Esophagus (tissue), 2 donors: ENCODE measurements around the gene MIA. TPM values are rescaled to one million over a fixed set of nuclear protein-coding genes. Genes with fewer than 3 reads are reported as not detected.
"Not testable (repeated sequence)": the region's sequence is repeated elsewhere in the genome, so short reads cannot be mapped to it uniquely, and the experiment has no call there.

Source experiments
- H3K27ac ChIP-seq, 2 donors: one replicate each; pipeline ENCODE4 v1.5.1; 2013; ENCODE audit warnings: low read depth in 2 of 2, mild to moderate bottlenecking in 2 of 2, inconsistent platforms in 1 of 2, low read length in 1 of 2, moderate library complexity in 1 of 2
- H3K27me3 ChIP-seq, 2 donors: one replicate each; pipeline ENCODE4 v1.6.1; 2013; ENCODE audit warnings: low read length in 2 of 2, control low read depth in 1 of 2, mild to moderate bottlenecking in 1 of 2; ENCODE audit not compliant: insufficient read depth in 2 of 2, control insufficient read depth in 1 of 2
- H3K36me3 ChIP-seq, 2 donors: one replicate each; pipeline ENCODE4 v1.6.1; 2013; ENCODE audit warnings: low read length in 1 of 2; ENCODE audit not compliant: control insufficient read depth in 2 of 2, insufficient read depth in 2 of 2
- H3K4me1 ChIP-seq, 2 donors: one replicate each; pipeline ENCODE4 v1.6.1; 2013; ENCODE audit warnings: low read length in 1 of 2; ENCODE audit not compliant: control insufficient read depth in 2 of 2, insufficient read depth in 2 of 2
- H3K4me3 ChIP-seq, 2 donors: one replicate each; pipeline ENCODE4 v1.5.1; 2013; ENCODE audit warnings: low read length in 2 of 2, mild to moderate bottlenecking in 2 of 2, low read depth in 1 of 2, moderate library complexity in 1 of 2
- H3K9me3 ChIP-seq, 2 donors: one replicate each; pipeline ENCODE4 v1.6.1; 2013; ENCODE audit warnings: mild to moderate bottlenecking in 2 of 2, low read depth in 1 of 2, low read length in 1 of 2, moderate library complexity in 1 of 2; ENCODE audit not compliant: control insufficient read depth in 2 of 2, insufficient read depth in 1 of 2
- WGBS, 2 donors: extraction: QIAGEN DNeasy Blood & Tissue Kit; methylation state at CpG; one replicate each; pipeline ENCODE4 v1.1.7; 2013; 5-methylcytosine and 5-hydroxymethylcytosine counted together
- polyA plus RNA-seq, 2 donors: library from polyadenylated mRNA; stranded (reverse); fragments of 200-250 nt; gene quantifications; one replicate each; pipeline ENCODE4 v1.2.3, GENCODE V29; 2013
- donor health status: healthy with polysubstance abuse.
- donor health status: Bipolar disorder and iron deficiency.

Gene MIA
- polyA plus RNA-seq, 2 donors = 0.47 to 1.8 TPM

- not testable (repeated sequence) for H3K36me3 ChIP-seq, H3K27me3 ChIP-seq, H3K4me1 ChIP-seq, H3K9me3 ChIP-seq, H3K4me3 ChIP-seq, H3K27ac ChIP-seq
- WGBS, 2 donors = 92 to 93% methylated on average over 7 to 9 of the region's 14 CpGs
These were observed 51.0 kb downstream of the MIA start for GRCh38 chr19:40826312-40826698.

GRCh38 chr19:40826699-40827385 lies 51.5 kb downstream of the MIA start:
- not testable (repeated sequence) for H3K27me3 ChIP-seq, H3K36me3 ChIP-seq, H3K9me3 ChIP-seq, H3K4me1 ChIP-seq, H3K27ac ChIP-seq, H3K4me3 ChIP-seq
- WGBS, 2 donors = 85 to 87% methylated on average over 29 of the region's 29 CpGs

Other genes with a start within 250 kb of the MIA start
- 10 to 100 TPM; 47.9 to 53.6 TPM for gene SHKBP1, start 198.6 kb upstream of the MIA start, polyA plus RNA-seq
- 100 to 1,000 TPM in 1 of 2 donors, 10 to 100 TPM in 1; 69.9 to 117 TPM for gene LTBP4, start 174.2 kb upstream of the MIA start, polyA plus RNA-seq
- 10 to 100 TPM in 1 of 2 donors, 1 to 10 TPM in 1; 9.0 to 14.4 TPM for gene NUMBL, start 84.9 kb upstream of the MIA start, polyA plus RNA-seq
- 10 to 100 TPM; 18.4 to 27.2 TPM for gene COQ8B, start 58.6 kb upstream of the MIA start, polyA plus RNA-seq
- 100 to 1,000 TPM in 1 of 2 donors, 10 to 100 TPM in 1; 57.4 to 172 TPM for gene ITPKC, start 58.4 kb upstream of the MIA start, polyA plus RNA-seq
- gene ACTMAP, start 25.0 kb upstream of the MIA start, polyA plus RNA-seq = 1 to 10 TPM; 3.1 to 6.8 TPM
- gene SNRPA, start 24.3 kb upstream of the MIA start, polyA plus RNA-seq = 10 to 100 TPM; 48.9 to 58.1 TPM
- 10 to 100 TPM; 30.9 to 41.8 TPM for gene RAB4B, start 2.7 kb downstream of the MIA start, polyA plus RNA-seq
- gene EGLN2, start 23.7 kb downstream of the MIA start, polyA plus RNA-seq = 10 to 100 TPM; 36.3 to 44.7 TPM
- gene CYP2A6, start 74.9 kb downstream of the MIA start, polyA plus RNA-seq = not detected
- gene CYP2A7, start 106.7 kb downstream of the MIA start, polyA plus RNA-seq = under 1 TPM in 1 of 2 donors, not detected in 1; 0.20 TPM
- not detected for gene CYP2B6, start 215.8 kb downstream of the MIA start, polyA plus RNA-seq